Measurements from ENCODE around the gene DBX2.
"Not testable (repeated sequence)": the region's sequence is repeated elsewhere in the genome, so short reads cannot be mapped to it uniquely, and the experiment has no call there.

The DBX2 gene

GRCh38 chr12:45010059-45010458 lies 40.8 kb downstream of the DBX2 start:
- no peak for TF ChIP-seq CTCF (IDR thresholded peaks at IDR 0.05; ENCODE audit: borderline replicate concordance, insufficient read depth, low read depth, low read length)

DNA sequence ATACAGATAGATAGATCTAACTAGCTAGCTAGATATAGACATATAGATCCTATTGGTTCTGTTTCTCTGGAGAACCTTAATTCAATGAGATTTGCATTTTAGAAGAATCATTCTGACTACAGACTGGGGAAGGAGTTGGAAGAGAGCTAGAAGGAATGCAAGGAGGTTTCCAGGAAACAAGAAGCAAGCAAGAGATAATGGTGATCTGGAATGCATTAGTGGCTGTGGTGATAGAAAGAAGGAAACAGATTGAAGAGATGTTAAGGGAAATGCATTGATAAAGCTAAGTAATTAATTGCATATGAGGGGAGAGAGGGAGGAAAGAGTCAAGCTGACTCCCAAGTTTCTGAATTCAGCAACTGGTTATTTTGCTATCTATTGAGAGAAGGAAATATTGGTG lies 42.7 kb downstream of the DBX2 start:
- H3K4me3 ChIP-seq (ENCODE audit: low read depth, low read length) = no peak overlapping the region
- no peak for TF ChIP-seq CTCF (IDR thresholded peaks at IDR 0.05; ENCODE audit: borderline replicate concordance, insufficient read depth, low read depth, low read length)

More at GRCh38 chr12:45010059-45010458, 40.8 kb downstream of the DBX2 start:
- no peak overlapping the region for H3K4me3 ChIP-seq (ENCODE audit: low read depth, low read length)

DNA sequence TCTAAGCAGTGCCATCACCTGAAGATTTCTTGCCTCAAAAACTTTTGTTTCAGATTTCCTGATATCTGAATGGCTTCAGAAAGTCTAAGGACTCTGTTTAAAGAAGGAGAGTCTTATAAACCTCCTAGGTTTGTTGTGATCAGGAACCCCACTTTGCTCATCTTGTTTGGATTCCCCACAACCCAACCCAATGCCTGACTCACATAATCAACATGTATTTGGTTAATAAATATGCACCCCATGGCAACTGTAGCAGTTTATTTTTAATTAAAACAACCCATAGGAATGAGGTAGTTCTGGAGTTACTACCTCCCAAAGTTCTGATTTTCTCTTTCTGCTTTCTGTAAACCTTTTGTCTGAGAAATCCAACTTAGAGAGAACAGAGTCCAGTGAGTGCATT lies 51.5 kb downstream of the DBX2 start:
- no peak for TF ChIP-seq CTCF (IDR thresholded peaks at IDR 0.05; ENCODE audit: borderline replicate concordance, insufficient read depth, low read depth, low read length)
- H3K4me3 ChIP-seq (ENCODE audit: low read depth, low read length) = no peak overlapping the region

DNA sequence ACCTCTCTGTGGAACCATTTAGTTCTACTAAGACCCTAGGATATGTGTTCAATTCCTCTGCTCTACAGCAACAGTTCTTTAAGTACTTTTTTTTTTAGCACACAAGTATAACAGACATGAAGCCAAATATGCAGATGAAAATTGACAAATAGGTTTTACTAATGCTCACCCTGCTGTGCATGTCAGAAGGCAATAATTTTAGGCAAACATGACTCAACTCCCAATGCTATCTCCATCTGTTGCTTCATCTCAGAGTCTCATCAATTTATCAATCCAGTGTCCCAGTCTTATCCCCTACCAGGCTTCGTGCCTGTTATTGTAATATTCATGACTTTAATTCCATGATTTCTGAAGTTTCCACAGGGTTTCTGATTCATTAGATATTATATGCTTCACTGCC lies 57.7 kb downstream of the DBX2 start:
- H3K4me3 ChIP-seq (ENCODE audit: low read depth, low read length) = no peak overlapping the region
- TF ChIP-seq CTCF (IDR thresholded peaks at IDR 0.05; ENCODE audit: borderline replicate concordance, insufficient read depth, low read depth, low read length) = no peak

DNA sequence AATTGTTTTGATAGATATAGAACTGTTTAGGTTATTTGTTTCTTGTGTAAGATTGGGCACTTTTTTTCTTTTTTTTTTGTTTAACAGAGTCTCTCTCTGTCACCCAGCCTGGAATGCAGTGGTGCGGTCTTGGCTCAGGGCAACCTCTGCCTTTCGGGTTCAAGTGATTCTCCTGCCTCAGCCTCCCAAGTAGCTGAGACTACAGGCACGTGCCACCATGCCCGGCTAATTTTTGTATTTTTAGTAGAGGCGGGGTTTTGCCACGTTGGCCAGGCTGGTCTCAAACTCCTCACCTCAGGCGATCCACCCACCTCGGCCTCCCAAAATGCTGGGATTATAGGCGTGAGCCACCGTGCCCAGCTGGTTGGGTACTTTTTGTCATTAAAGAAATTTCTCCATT lies 66.0 kb downstream of the DBX2 start:
- H3K4me3 ChIP-seq (ENCODE audit: low read depth, low read length) = not testable (repeated sequence)

DNA sequence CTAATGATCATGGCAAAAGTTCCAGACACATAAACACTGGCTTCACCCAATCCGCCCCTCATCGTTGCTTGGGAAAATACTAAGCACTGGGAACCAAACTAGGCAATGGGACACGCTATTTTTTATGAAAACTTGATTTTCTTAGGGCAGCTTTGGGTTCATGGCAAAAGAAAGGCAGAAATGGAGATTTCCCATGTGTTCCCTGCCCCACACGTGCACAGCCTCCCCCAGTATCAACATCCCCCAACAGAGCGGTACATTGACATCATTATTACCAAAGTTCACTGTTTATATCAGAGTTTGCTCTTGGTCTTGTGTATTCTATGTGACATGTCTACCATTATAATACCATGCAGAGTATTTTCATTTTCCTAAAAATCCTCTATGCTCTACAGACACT lies 71.0 kb downstream of the DBX2 start:
- no peak overlapping the region for H3K4me3 ChIP-seq (ENCODE audit: low read depth, low read length)
- no peak for TF ChIP-seq CTCF (IDR thresholded peaks at IDR 0.05; ENCODE audit: borderline replicate concordance, insufficient read depth, low read depth, low read length)

GRCh38 chr12:44976246-44976645 lies 74.7 kb downstream of the DBX2 start:
- no peak overlapping the region for H3K4me3 ChIP-seq (ENCODE audit: low read depth, low read length)
- TF ChIP-seq CTCF (IDR thresholded peaks at IDR 0.05; ENCODE audit: borderline replicate concordance, insufficient read depth, low read depth, low read length) = no peak
